NT2/D1 (cell line): ENCODE results near the gene WFS1.

Source experiments
- DNase-seq: peaks from one replicate; pipeline ENCODE4 v3.0.0-alpha.2; 2011; ENCODE audit warnings: low read depth, low spot score
- H3K27me3 ChIP-seq: 2 replicates; pipeline ENCODE4 v1.6.0; 2011; ENCODE audit warnings: mild to moderate bottlenecking; ENCODE audit not compliant: insufficient read length, insufficient read depth
- H3K36me3 ChIP-seq: 2 replicates; pipeline ENCODE4 v1.6.1; 2011; ENCODE audit warnings: mild to moderate bottlenecking, low read length, mixed read lengths; ENCODE audit not compliant: insufficient read depth, insufficient read length
- H3K4me1 ChIP-seq: 2 replicates; pipeline ENCODE4 v1.5.1; 2011; ENCODE audit not compliant: insufficient read depth, insufficient read length
- H3K4me3 ChIP-seq: 2 replicates; pipeline ENCODE4 v1.5.1; 2011; ENCODE audit warnings: low read depth; ENCODE audit not compliant: insufficient read length
- H3K9ac ChIP-seq: 2 replicates; pipeline ENCODE4 v1.6.0; 2011; ENCODE audit warnings: low read depth; ENCODE audit not compliant: insufficient read length
- H3K9me3 ChIP-seq: 2 replicates; pipeline ENCODE4 v1.5.1; 2011; ENCODE audit warnings: mild to moderate bottlenecking, low read length; ENCODE audit not compliant: insufficient read depth
- SUZ12 ChIP-seq: IDR thresholded peaks from 2 replicates; pipeline ENCODE4 v1.6.1; 2011; ENCODE audit not compliant: insufficient read length, insufficient read depth; ENCODE audit errors: extremely low read depth
- YY1 ChIP-seq: IDR thresholded peaks from 2 replicates; pipeline ENCODE4 v1.6.1; 2011; ENCODE audit not compliant: insufficient read length, insufficient read depth
- ZNF274 ChIP-seq: IDR thresholded peaks from 2 replicates; pipeline ENCODE4 v1.6.1; 2011; ENCODE audit warnings: mild to moderate bottlenecking, low read depth, low read length

WFS1 gene

GRCh38 chr4:6230827-6231662, 38.6 kb upstream of the WFS1 start:
- Histone ChIP-seq H3K27me3 (no peaks in the 10 kb centered on the region), H3K36me3 (no peaks in the 10 kb centered on the region), H3K9me3 (no peaks in the 10 kb centered on the region), H3K4me3 (no peak overlapping the region), H3K4me1 (no peaks in the 10 kb centered on the region), H3K9ac (no peak overlapping the region)
- TF ChIP-seq YY1 (no peak), SUZ12 (no peak), ZNF274 (no peak)
- no peak for DNase-seq

GRCh38 chr4:6231663-6232165, 37.9 kb upstream of the WFS1 start:
- no peak overlapping the region for H3K4me3 ChIP-seq

GRCh38 chr4:6232836-6233785, 36.5 kb upstream of the WFS1 start:
- H3K36me3 ChIP-seq = no peaks in the 10 kb centered on the region
- no peaks in the 10 kb centered on the region for H3K4me1 ChIP-seq
- no peak overlapping the region for H3K4me3 ChIP-seq
- no peak for DNase-seq
- H3K9me3 ChIP-seq = no peaks in the 10 kb centered on the region
- no peaks in the 10 kb centered on the region for H3K27me3 ChIP-seq
- no peak overlapping the region for H3K9ac ChIP-seq
- TF ChIP-seq YY1 (no peak), SUZ12 (no peak), ZNF274 (no peak)

More at GRCh38 chr4:6231663-6232165, 37.9 kb upstream of the WFS1 start:
- TF ChIP-seq YY1 = no peak
- TF ChIP-seq ZNF274 = no peak
- no peak for TF ChIP-seq SUZ12
- Histone ChIP-seq H3K4me1 (no peaks in the 10 kb centered on the region), H3K27me3 (no peaks in the 10 kb centered on the region), H3K36me3 (no peaks in the 10 kb centered on the region), H3K9me3 (no peaks in the 10 kb centered on the region), H3K9ac (no peak overlapping the region)
- DNase-seq = no peak

GRCh38 chr4:6233929-6234328, 35.7 kb upstream of the WFS1 start:
- Histone ChIP-seq H3K27me3 (no peaks in the 10 kb centered on the region), H3K36me3 (no peaks in the 10 kb centered on the region), H3K4me3 (no peak overlapping the region), H3K9ac (no peak overlapping the region), H3K4me1 (no peaks in the 10 kb centered on the region), H3K9me3 (no peaks in the 10 kb centered on the region)
- DNase-seq = no peak
- TF ChIP-seq YY1 = no peak
- no peak for TF ChIP-seq SUZ12
- no peak for TF ChIP-seq ZNF274

GRCh38 chr4:6235012-6235411, 34.6 kb upstream of the WFS1 start:
- Histone ChIP-seq H3K4me1 (peaks cover 4% of the 10 kb centered on the region), H3K27me3 (no peaks in the 10 kb centered on the region), H3K4me3 (no peak overlapping the region), H3K36me3 (no peaks in the 10 kb centered on the region), H3K9me3 (no peaks in the 10 kb centered on the region), H3K9ac (no peak overlapping the region)
- TF ChIP-seq ZNF274 (no peak), SUZ12 (no peak), YY1 (no peak)
- DNase-seq = no peak

GRCh38 chr4:6235901-6236640, 33.6 kb upstream of the WFS1 start:
- no peak for TF ChIP-seq YY1
- TF ChIP-seq ZNF274 = no peak
- TF ChIP-seq SUZ12 = no peak
- Histone ChIP-seq H3K36me3 (no peaks in the 10 kb centered on the region), H3K9ac (no peak overlapping the region), H3K9me3 (no peaks in the 10 kb centered on the region), H3K4me1 (peaks cover 4% of the 10 kb centered on the region), H3K27me3 (no peaks in the 10 kb centered on the region), H3K4me3 (no peak overlapping the region)
- no peak for DNase-seq
